ENCODE measurements around the gene TMEM247.

DNA sequence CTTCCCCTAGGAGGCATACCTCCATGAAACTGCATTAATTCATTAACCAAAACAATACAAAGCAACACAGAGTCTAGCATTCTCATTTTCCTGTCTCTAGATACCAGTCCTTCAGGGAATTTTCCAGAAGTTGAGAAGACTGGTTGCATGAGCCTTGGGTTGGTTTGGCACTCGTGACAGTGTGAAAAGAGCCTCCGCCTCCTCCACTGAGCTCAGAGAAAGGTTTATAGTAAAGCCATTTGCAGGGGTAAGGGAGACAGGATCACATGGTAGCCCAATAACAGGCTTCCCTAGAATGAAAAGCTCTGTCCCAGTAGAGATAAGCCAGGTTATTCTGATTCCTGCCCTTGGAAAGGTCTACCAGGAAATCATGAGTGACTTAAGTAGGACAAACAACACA lies 9.7 kb upstream of the TMEM247 start:
- TF ChIP-seq, protein P1, sequence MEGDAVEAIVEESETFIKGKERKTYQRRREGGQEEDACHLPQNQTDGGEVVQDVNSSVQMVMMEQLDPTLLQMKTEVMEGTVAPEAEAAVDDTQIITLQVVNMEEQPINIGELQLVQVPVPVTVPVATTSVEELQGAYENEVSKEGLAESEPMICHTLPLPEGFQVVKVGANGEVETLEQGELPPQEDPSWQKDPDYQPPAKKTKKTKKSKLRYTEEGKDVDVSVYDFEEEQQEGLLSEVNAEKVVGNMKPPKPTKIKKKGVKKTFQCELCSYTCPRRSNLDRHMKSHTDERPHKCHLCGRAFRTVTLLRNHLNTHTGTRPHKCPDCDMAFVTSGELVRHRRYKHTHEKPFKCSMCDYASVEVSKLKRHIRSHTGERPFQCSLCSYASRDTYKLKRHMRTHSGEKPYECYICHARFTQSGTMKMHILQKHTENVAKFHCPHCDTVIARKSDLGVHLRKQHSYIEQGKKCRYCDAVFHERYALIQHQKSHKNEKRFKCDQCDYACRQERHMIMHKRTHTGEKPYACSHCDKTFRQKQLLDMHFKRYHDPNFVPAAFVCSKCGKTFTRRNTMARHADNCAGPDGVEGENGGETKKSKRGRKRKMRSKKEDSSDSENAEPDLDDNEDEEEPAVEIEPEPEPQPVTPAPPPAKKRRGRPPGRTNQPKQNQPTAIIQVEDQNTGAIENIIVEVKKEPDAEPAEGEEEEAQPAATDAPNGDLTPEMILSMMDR (conservative IDR thresholded peaks at IDR 0.05) = no peak
- no peak for TF ChIP-seq ZFX (IDR thresholded peaks at IDR 0.05)

All from C4-2B (cell line).